CD4-positive, alpha-beta memory T cell (primary cell): ENCODE results near the gene CEMIP2. TPM values are rescaled to one million over a fixed set of nuclear protein-coding genes. Genes with fewer than 3 reads are reported as not detected.

Source experiments
- CTCF ChIA-PET: fragments of 350-600 bp; sonication (Branson Sonifier 250); formaldehyde crosslinking; loops from one replicate; lab custom pipeline; 2021; ENCODE audit warnings: inconsistent platforms; ENCODE audit not compliant: partially characterized antibody; lab: Charles Lee
- POLR2A ChIA-PET: fragments of 350-600 bp; sonication (Branson Sonifier 250); formaldehyde crosslinking; loops from one replicate; lab custom pipeline; 2021; ENCODE audit not compliant: partially characterized antibody; lab: Charles Lee
- DNase-seq, 5 donors: peaks; one replicate each; pipeline versions ENCODE4 v3.0.0 to v3.0.0-alpha.2; 2020 to 2022; ENCODE audit warnings: mixed read lengths in 1 of 5
- H3K27ac ChIP-seq: one replicate; pipeline ENCODE4 v1.7.0; 2013; ENCODE audit warnings: low read depth, low read length
- H3K27me3 ChIP-seq: 2 replicates; pipeline ENCODE4 v1.7.0; 2013; ENCODE audit warnings: mild to moderate bottlenecking, low read length, moderate library complexity; ENCODE audit not compliant: insufficient read depth
- H3K36me3 ChIP-seq: 2 replicates; pipeline ENCODE4 v1.7.0; 2013; ENCODE audit warnings: mild to moderate bottlenecking, low read length, moderate library complexity; ENCODE audit not compliant: insufficient read depth
- H3K4me1 ChIP-seq: 2 replicates; pipeline ENCODE4 v1.7.0; 2013; ENCODE audit warnings: mild to moderate bottlenecking, low read length, moderate library complexity; ENCODE audit not compliant: insufficient read depth
- H3K4me3 ChIP-seq, 2 donors: one replicate each; pipeline ENCODE4 v1.7.0; 2013; ENCODE audit warnings: low read length in 2 of 2, mild to moderate bottlenecking in 1 of 2
- H3K9me3 ChIP-seq, 2 donors: one replicate each; pipeline ENCODE4 v1.7.0; 2013; ENCODE audit warnings: low read length in 2 of 2, control low read depth in 1 of 2; ENCODE audit not compliant: control insufficient read depth in 1 of 2
- H3K27ac Mint-ChIP-seq, 7 donors: one replicate each; pipeline ENCODE4 v1.8.0; 2020 to 2021; ENCODE audit warnings: mixed read lengths in 7 of 7, mild to moderate bottlenecking in 6 of 7, inconsistent platforms in 3 of 7, moderate library complexity in 3 of 7
- H3K27me3 Mint-ChIP-seq, 2 donors: one replicate each; pipeline ENCODE4 v1.8.0; 2020 to 2021; ENCODE audit warnings: mixed read lengths in 2 of 2
- H3K36me3 Mint-ChIP-seq, 2 donors: one replicate each; pipeline ENCODE4 v1.8.0; 2020 to 2021; ENCODE audit warnings: mixed read lengths in 2 of 2, inconsistent platforms in 1 of 2, mild to moderate bottlenecking in 1 of 2
- H3K4me1 Mint-ChIP-seq, 4 donors: one replicate each; pipeline ENCODE4 v1.8.0; 2020 to 2021; ENCODE audit warnings: mixed read lengths in 4 of 4, mild to moderate bottlenecking in 1 of 4
- H3K4me3 Mint-ChIP-seq, 8 donors: one replicate each; pipeline ENCODE4 v1.8.0; 2020 to 2021; ENCODE audit warnings: mixed read lengths in 8 of 8, mild to moderate bottlenecking in 7 of 8, moderate library complexity in 6 of 8, inconsistent platforms in 3 of 8
- H3K9me3 Mint-ChIP-seq, 8 donors: one replicate each; pipeline ENCODE4 v1.8.0; 2020 to 2021; ENCODE audit warnings: mixed read lengths in 8 of 8, mild to moderate bottlenecking in 5 of 8, inconsistent platforms in 3 of 8, moderate library complexity in 1 of 8
- intact Hi-C: fragments of 100-400 bp; cut with micrococcal nuclease; formaldehyde crosslinking; loops from one replicate; pipeline ENCODE4 v1.15.1; 2023
- polyA plus RNA-seq, 2 donors: library from polyadenylated mRNA; unstranded; fragments of 300-500 nt; fragmentation: Illumina TruSeq; gene quantifications; one replicate each; pipeline ENCODE4 v1.2.3, GENCODE V29; 2021
- total RNA-seq, 2 experiments: library from RNA; stranded (reverse); gene quantifications; one replicate each; pipeline ENCODE4 v1.2.3, GENCODE V29; 2021

Gene CEMIP2
- total and polyA plus RNA-seq, 4 experiments from 2014 or later: 10.0 to 89.4 (median 50.7) TPM

- no peak for DNase-seq
- Mint-ChIP-seq H3K36me3 (peaks cover 4 to 19% of the 10 kb centered on the region in 2 donors), H3K27ac (peak overlapping the region in 6 of 7 donors; percentile 19 to 99 (median 62)), H3K4me3 (peak overlapping the region in 7 of 8 donors; percentile 15 to 96 (median 47)), H3K27me3 (no peaks in the 10 kb centered on the region), H3K9me3 (no peaks in the 10 kb centered on the region), H3K4me1 (peaks cover 69 to 92% (median 77%) of the 10 kb centered on the region in 4 donors)
- no peak overlapping the region for H3K27ac ChIP-seq
- H3K27me3 ChIP-seq: no peaks in the 10 kb centered on the region
- no peaks in the 10 kb centered on the region for H3K9me3 ChIP-seq
- intact Hi-C loops: no loop called here
- ChIA-PET POLR2A (interaction anchor here (0.6 kb wide), 1 partner anchor 159 kb away, joined by 3 read pairs; no protein-coding TSS in a partner anchor), CTCF (interaction anchor here (0.7 to 1.6 kb wide), 2 partner anchors 56 to 528 kb away, joined by 3 to 7 read pairs; no protein-coding TSS in a partner anchor)
- H3K36me3 ChIP-seq: no peaks in the 10 kb centered on the region
- H3K4me3 ChIP-seq: no peak overlapping the region
- peaks cover 82% of the 10 kb centered on the region for H3K4me1 ChIP-seq
Observed at GRCh38 chr9:71762900-71763653, 5.2 kb downstream of the CEMIP2 start.

- H3K9me3 ChIP-seq: no peaks in the 10 kb centered on the region
- no peaks in the 10 kb centered on the region for H3K36me3 ChIP-seq
- Mint-ChIP-seq H3K4me1 (peaks cover 71 to 91% (median 84%) of the 10 kb centered on the region in 4 donors), H3K36me3 (peaks cover 4 to 15% of the 10 kb centered on the region in 2 donors), H3K4me3 (peak overlapping the region in 4 of 8 donors; percentile 33 to 52 (median 46)), H3K27me3 (no peaks in the 10 kb centered on the region), H3K9me3 (no peaks in the 10 kb centered on the region), H3K27ac (peak overlapping the region in 3 of 7 donors; percentile 13 to 99 (median 61))
- no peaks in the 10 kb centered on the region for H3K27me3 ChIP-seq
- H3K4me3 ChIP-seq: no peak overlapping the region
- intact Hi-C loops: loop anchor here (2.0 kb wide), 1 partner anchor 263 kb away; no protein-coding TSS in a partner anchor
- CTCF ChIA-PET: interaction anchor here (0.8 to 1.6 kb wide), 5 partner anchors 20 to 158 kb away, joined by 3 to 7 read pairs (median 4); no protein-coding TSS in a partner anchor
- no peak overlapping the region for H3K27ac ChIP-seq
- H3K4me1 ChIP-seq: peaks cover 94% of the 10 kb centered on the region
- DNase-seq: no peak
- POLR2A ChIA-PET: interaction anchor here (1.9 kb wide), 1 partner anchor 21 kb away, joined by 5 read pairs; no protein-coding TSS in a partner anchor
Observed at GRCh38 chr9:71761938-71762353, 6.4 kb downstream of the CEMIP2 start.

GRCh38 chr9:71760901-71761300 is 7.4 kb downstream of the CEMIP2 start:
- H3K4me1 Mint-ChIP-seq: peaks cover 72 to 93% (median 86%) of the 10 kb centered on the region in 4 donors
- intact Hi-C loops: loop anchor here (2.0 kb wide), 1 partner anchor 264 kb away; no protein-coding TSS in a partner anchor
- Histone ChIP-seq H3K4me1 (peaks cover 92% of the 10 kb centered on the region), H3K9me3 (no peaks in the 10 kb centered on the region), H3K27ac (no peak overlapping the region), H3K27me3 (no peaks in the 10 kb centered on the region), H3K36me3 (no peaks in the 10 kb centered on the region), H3K4me3 (no peak overlapping the region)
- no peaks in the 10 kb centered on the region for H3K27me3 Mint-ChIP-seq
- CTCF ChIA-PET: interaction anchor here (0.6 to 1.8 kb wide), 5 partner anchors 21 to 216 kb away, joined by 3 to 9 read pairs (median 3); no protein-coding TSS in a partner anchor
- POLR2A ChIA-PET: interaction anchor here (1.9 kb wide), 1 partner anchor 22 kb away, joined by 5 read pairs; no protein-coding TSS in a partner anchor
- peaks cover 0 to 2% (median 0%) of the 10 kb centered on the region in 8 donors for H3K9me3 Mint-ChIP-seq
- H3K36me3 Mint-ChIP-seq: peaks cover 4 to 8% of the 10 kb centered on the region in 2 donors
- no peak for DNase-seq
- peak overlapping the region in 5 of 8 donors; percentile 14 to 55 (median 46) for H3K4me3 Mint-ChIP-seq
- H3K27ac Mint-ChIP-seq: peak overlapping the region in 1 of 7 donors; percentile 2

- Histone ChIP-seq H3K4me3 (no peak overlapping the region), H3K27ac (no peak overlapping the region), H3K36me3 (no peaks in the 10 kb centered on the region), H3K9me3 (no peaks in the 10 kb centered on the region), H3K27me3 (no peaks in the 10 kb centered on the region), H3K4me1 (peaks cover 82% of the 10 kb centered on the region)
- ChIA-PET POLR2A (interaction anchor here (2.5 kb wide), 1 partner anchor 8 kb away, joined by 10 read pairs; no protein-coding TSS in a partner anchor), CTCF (interaction anchor here (0.8 to 1.8 kb wide), 3 partner anchors 11 to 154 kb away, joined by 3 to 5 read pairs (median 3); no protein-coding TSS in a partner anchor)
- DNase-seq: peak in 3 of 5 donors; percentile 20 to 52 (median 32)
- H3K4me1 Mint-ChIP-seq: peaks cover 66 to 83% (median 74%) of the 10 kb centered on the region in 4 donors
- H3K9me3 Mint-ChIP-seq: peaks cover 0 to 2% (median 0%) of the 10 kb centered on the region in 8 donors
- no peaks in the 10 kb centered on the region for H3K27me3 Mint-ChIP-seq
- H3K4me3 Mint-ChIP-seq: peak overlapping the region in 4 of 8 donors; percentile 7 to 31 (median 20)
- peak overlapping the region in 1 of 7 donors; percentile 47 for H3K27ac Mint-ChIP-seq
- intact Hi-C loops: loop anchor here (1.0 kb wide), 1 partner anchor 8 kb away; no protein-coding TSS in a partner anchor
- peaks cover 4 to 8% of the 10 kb centered on the region in 2 donors for H3K36me3 Mint-ChIP-seq
Observed at GRCh38 chr9:71758785-71759184, 9.5 kb downstream of the CEMIP2 start.

- intact Hi-C loops: loop anchor here (1.0 kb wide), 1 partner anchor 8 kb away; no protein-coding TSS in a partner anchor
- POLR2A ChIA-PET: interaction anchor here (2.5 kb wide), 1 partner anchor 9 kb away, joined by 10 read pairs; no protein-coding TSS in a partner anchor
- Mint-ChIP-seq H3K36me3 (peaks cover 4 to 8% of the 10 kb centered on the region in 2 donors), H3K27ac (peak overlapping the region in 1 of 7 donors; percentile 23), H3K27me3 (no peaks in the 10 kb centered on the region), H3K4me3 (peak overlapping the region in 4 of 8 donors; percentile 39 to 58 (median 48)), H3K4me1 (peaks cover 62 to 79% (median 70%) of the 10 kb centered on the region in 4 donors), H3K9me3 (peaks cover 0 to 2% (median 0%) of the 10 kb centered on the region in 8 donors)
- Histone ChIP-seq H3K4me1 (peaks cover 78% of the 10 kb centered on the region), H3K4me3 (no peak overlapping the region), H3K36me3 (no peaks in the 10 kb centered on the region), H3K27me3 (no peaks in the 10 kb centered on the region), H3K27ac (no peak overlapping the region), H3K9me3 (no peaks in the 10 kb centered on the region)
- CTCF ChIA-PET: no interaction called here
- DNase-seq: no peak
Observed at GRCh38 chr9:71758277-71758676, 10.0 kb downstream of the CEMIP2 start.

- ChIA-PET CTCF (no interaction called here), POLR2A (interaction anchor here (2.5 kb wide), 1 partner anchor 10 kb away, joined by 10 read pairs; no protein-coding TSS in a partner anchor)
- no peak overlapping the region for H3K4me3 ChIP-seq
- peaks cover 7 to 8% of the 10 kb centered on the region in 2 donors for H3K36me3 Mint-ChIP-seq
- peak overlapping the region in 1 of 7 donors; percentile 43 for H3K27ac Mint-ChIP-seq
- no peak overlapping the region for H3K27ac ChIP-seq
- DNase-seq: no peak
- H3K4me3 Mint-ChIP-seq: peak overlapping the region in 7 of 8 donors; percentile 2 to 59 (median 22)
- intact Hi-C loops: no loop called here
- no peaks in the 10 kb centered on the region for H3K36me3 ChIP-seq
- H3K4me1 Mint-ChIP-seq: peaks cover 59 to 78% (median 70%) of the 10 kb centered on the region in 4 donors
- H3K4me1 ChIP-seq: peaks cover 77% of the 10 kb centered on the region
- peaks cover 0 to 2% (median 0%) of the 10 kb centered on the region in 8 donors for H3K9me3 Mint-ChIP-seq
- H3K9me3 ChIP-seq: no peaks in the 10 kb centered on the region
- H3K27me3 ChIP-seq: no peaks in the 10 kb centered on the region
- H3K27me3 Mint-ChIP-seq: no peaks in the 10 kb centered on the region
Observed at GRCh38 chr9:71756753-71757152, 11.6 kb downstream of the CEMIP2 start.
